GM18502 (cell line): Measurements from ENCODE around the gene ADPRH.
A peak's percentile ranks its signal among the peaks of the same experiment; 100 is the strongest.

Experiments
- ATAC-seq: cut with Tn5 transposase; IDR thresholded peaks from one replicate; pipeline ENCODE4 v1.9.1; 2021; ENCODE audit warnings: mild to moderate bottlenecking; ENCODE audit not compliant: unreplicated experiment, poor library complexity

ADPRH gene

GRCh38 chr3:119625451-119626153 is 46.3 kb downstream of the ADPRH start:
- ATAC-seq = no peak

- ATAC-seq = no peak
Measured at GRCh38 chr3:119626196-119626595, 46.9 kb downstream of the ADPRH start.

- ATAC-seq = no peak
Measured at GRCh38 chr3:119627461-119627860, 48.2 kb downstream of the ADPRH start.

GRCh38 chr3:119628390-119628789 is 49.1 kb downstream of the ADPRH start:
- peak; percentile 74 for ATAC-seq

GRCh38 chr3:119628816-119629445 is 49.6 kb downstream of the ADPRH start:
- ATAC-seq = peak; percentile 42

GRCh38 chr3:119630128-119630879 is 51.0 kb downstream of the ADPRH start:
- ATAC-seq = no peak

GRCh38 chr3:119630880-119631329 is 51.6 kb downstream of the ADPRH start:
- no peak for ATAC-seq

GRCh38 chr3:119631516-119631915 is 52.2 kb downstream of the ADPRH start:
- no peak for ATAC-seq

- ATAC-seq = no peak
Measured at GRCh38 chr3:119632216-119632615, 52.9 kb downstream of the ADPRH start.

GRCh38 chr3:119632829-119633228 is 53.5 kb downstream of the ADPRH start:
- no peak for ATAC-seq

GRCh38 chr3:119635719-119636118 is 56.4 kb downstream of the ADPRH start:
- ATAC-seq = no peak

- ATAC-seq = no peak
Measured at GRCh38 chr3:119636249-119636648, 57.0 kb downstream of the ADPRH start.

GRCh38 chr3:119636891-119637611 is 57.8 kb downstream of the ADPRH start:
- ATAC-seq = no peak

GRCh38 chr3:119637679-119638477 is 58.6 kb downstream of the ADPRH start:
- peak; percentile 45 for ATAC-seq
